H1 (cell line): ENCODE results near the gene APOBEC3H. TPM values are rescaled to one million over a fixed set of nuclear protein-coding genes. Genes with fewer than 3 reads are reported as not detected.

Experiments used
- ASH2L ChIP-seq: fragments of 200-600, 300-600 bp; sonication (generic); IDR thresholded peaks from one replicate; pipeline ENCODE4 v1.7.1; 2017; ENCODE audit warnings: low read length
- CBX8 ChIP-seq: fragments of 300-800, 300-1000 bp; sonication (generic); IDR thresholded peaks from 2 replicates; pipeline ENCODE4 v1.7.1; 2016; ENCODE audit warnings: low read depth, low read length, borderline replicate concordance
- CEBPB ChIP-seq: IDR thresholded peaks from 2 replicates; pipeline ENCODE4 v1.6.1; 2012; ENCODE audit warnings: low read depth, low read length
- CHD7 ChIP-seq: fragments of 300-600 bp; sonication (generic); IDR thresholded peaks from 2 replicates; pipeline ENCODE4 v1.7.1; 2012; ENCODE audit warnings: low read length, moderate library complexity, mild to moderate bottlenecking, inconsistent platforms; ENCODE audit not compliant: insufficient replicate concordance
- HDAC6 ChIP-seq: IDR thresholded peaks from one replicate; pipeline ENCODE4 v1.7.1; 2012; ENCODE audit warnings: low read depth, mild to moderate bottlenecking, inconsistent platforms, low read length, moderate library complexity
- NRF1 ChIP-seq: IDR thresholded peaks from 2 replicates; pipeline ENCODE4 v1.6.1; 2011; ENCODE audit warnings: mild to moderate bottlenecking, low read depth, low read length, improper control_type of control experiment
- PHF8 ChIP-seq: fragments of 200-600 bp; sonication (generic); conservative IDR thresholded peaks from 2 replicates; pipeline ENCODE4 v1.7.1; 2012; ENCODE audit warnings: low read depth, mild to moderate bottlenecking, inconsistent platforms, low read length, moderate library complexity
- POLR2AphosphoS5 ChIP-seq: IDR thresholded peaks from 2 replicates; pipeline ENCODE4 v1.6.1; 2011; ENCODE audit warnings: low read depth, low read length
- RFX5 ChIP-seq: IDR thresholded peaks from 2 replicates; pipeline ENCODE4 v1.6.1; 2011; ENCODE audit warnings: low read depth, low read length, improper control_type of control experiment, borderline replicate concordance
- SIRT6 ChIP-seq: IDR thresholded peaks from one replicate; pipeline ENCODE4 v1.7.1; 2012; ENCODE audit warnings: low read length, inconsistent platforms
- SP1 ChIP-seq: IDR thresholded peaks from 2 replicates; pipeline ENCODE4 v1.6.1; 2011; ENCODE audit warnings: low read depth, low read length
- SUZ12 ChIP-seq: fragments of 200-600 bp; sonication (generic); IDR thresholded peaks from 2 replicates; pipeline ENCODE4 v1.6.1; 2012; ENCODE audit warnings: mild to moderate bottlenecking, inconsistent platforms, low read length, moderate library complexity, mixed read lengths
- TCF12 ChIP-seq: IDR thresholded peaks from 2 replicates; pipeline ENCODE4 v1.6.1; 2011; ENCODE audit warnings: low read depth, mild to moderate bottlenecking, low read length
- ZNF274 ChIP-seq: IDR thresholded peaks from 2 replicates; pipeline ENCODE4 v1.7.0; 2012; ENCODE audit warnings: low read length, borderline replicate concordance; ENCODE audit errors: extremely low read depth
- polyA plus RNA-seq, 7 experiments: library from polyadenylated mRNA; depleted of rRNA in 3 of 7; stranded (reverse) in 5 of 7; unstranded in 2 of 7; fragments of >200 nt in 5 of 7; fragments of 200-250 nt in 2 of 7; gene quantifications; 1 replicate in 5 of 7; 2 replicates in 1 of 7; 4 replicates in 1 of 7; pipeline versions ENCODE4 v1.2.1 to v1.2.3, GENCODE V29; 2011 to 2013; ENCODE audit warnings: missing spikeins in 2 of 7, mixed read lengths in 2 of 7
- total RNA-seq: library from RNA; stranded (reverse); fragmentation: NEBNext Ultra II Directional; extraction: Animal tissue kit (Norgen Biotek cat#: 25700); gene quantifications from 2 replicates; pipeline ENCODE4 v1.2.1, GENCODE V29; 2021

Gene APOBEC3H
- total and polyA plus RNA-seq, 2 of the 8 experiments (the other 6 are each of a cell fraction or from before 2014, with no cell fraction given): 0.47 to 0.56 TPM

- TF ChIP-seq CHD7 (no peak), RFX5 (no peak), TCF12 (no peak), POLR2AphosphoS5 (no peak), SP1 (no peak), ASH2L (no peak), NRF1 (no peak), ZNF274 (no peak), SIRT6 (no peak), CEBPB (no peak), PHF8 (no peak), SUZ12 (no peak), CBX8 (no peak), HDAC6 (no peak)
Observed at GRCh38 chr22:39150848-39151215, 53.8 kb downstream of the APOBEC3H start (continued).
